Activated CD4-positive, alpha-beta T cell treated with anti-CD3 and anti-CD28 coated beads, Interleukin-2, Interleukin-4, amounts not matched to agents 100 ng/mL and 50 ng/mL, durations not matched to agents 16 hours and 8 hours (primary cell): ENCODE measurements around the gene STARD13.

Experiments
- DNase-seq: peaks from one replicate; pipeline ENCODE4 v3.0.0-alpha.2; 2020; ENCODE audit warnings: low spot score

STARD13 gene

DNA sequence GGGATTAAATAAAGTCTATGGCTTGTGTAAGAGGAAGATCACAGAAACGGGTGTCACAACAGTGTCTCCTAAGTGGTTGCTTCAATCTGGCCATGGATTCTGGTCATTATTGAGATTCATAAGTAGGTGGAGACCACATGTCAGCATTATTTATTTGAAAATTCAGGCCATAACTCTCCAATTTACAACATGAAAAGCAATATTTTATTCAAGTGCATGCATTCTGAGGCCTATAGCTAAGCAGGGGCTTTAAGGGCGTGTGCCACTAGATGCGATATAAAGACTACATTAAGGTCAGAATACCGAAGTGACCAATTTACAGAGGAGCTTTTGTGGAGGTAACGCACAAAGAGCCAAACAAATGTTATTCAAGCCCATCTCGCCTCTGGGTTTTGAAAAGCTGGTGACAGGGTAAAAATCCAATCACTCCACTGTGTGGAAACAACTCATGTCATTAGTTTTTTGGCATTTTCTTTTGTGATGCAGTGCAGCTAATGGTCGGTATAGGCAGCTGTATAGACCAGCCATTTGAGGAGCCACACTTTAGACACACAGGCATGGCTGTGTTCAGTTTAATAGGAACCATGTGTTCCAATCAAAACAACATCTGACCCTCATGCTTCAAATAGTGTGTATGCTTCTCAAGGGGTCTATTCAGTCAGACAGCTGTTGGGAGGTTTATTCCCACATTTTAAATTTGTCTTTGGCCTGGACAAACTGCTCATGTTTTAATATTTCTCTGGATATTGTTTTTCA lies 145.6 kb downstream of the STARD13 start:
- no peak for DNase-seq

DNA sequence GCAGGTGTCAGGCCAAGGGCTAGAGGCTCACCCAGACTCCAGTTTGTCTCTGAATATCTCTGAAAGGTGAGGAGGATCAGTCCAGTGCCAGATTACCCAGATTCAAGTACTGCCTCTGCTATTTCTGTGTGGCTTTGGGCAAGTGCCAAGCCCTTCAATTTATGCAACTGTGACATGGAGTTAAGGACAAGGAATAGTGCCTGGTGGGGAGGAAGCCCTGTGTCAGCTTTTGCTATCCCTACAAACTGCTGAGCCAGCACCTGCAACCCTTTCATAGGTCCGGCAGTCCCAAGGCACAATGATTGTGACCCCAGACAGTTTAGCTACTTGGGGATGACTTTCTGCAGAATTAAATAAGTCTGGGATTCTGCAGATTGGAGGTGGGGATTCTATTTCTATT lies 146.4 kb downstream of the STARD13 start:
- no peak for DNase-seq

DNA sequence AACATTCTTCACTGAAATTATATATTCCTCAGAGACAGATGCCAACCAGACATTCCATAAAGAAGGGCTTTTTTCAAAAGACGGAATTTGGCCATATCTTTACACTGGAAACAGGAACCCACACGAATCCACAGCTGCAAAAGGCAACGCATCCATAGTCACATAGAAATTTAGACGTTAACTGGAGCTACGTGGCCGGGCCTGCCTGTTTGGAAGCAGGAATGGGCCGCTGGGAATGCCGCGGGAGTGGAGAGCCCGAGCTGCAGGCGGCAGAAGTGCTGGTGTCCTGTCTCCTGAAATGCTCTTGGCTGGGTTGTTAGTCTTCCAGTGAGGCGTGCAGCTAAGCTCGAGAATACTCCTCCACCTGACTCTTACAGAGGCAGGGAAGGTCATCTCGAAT lies 147.1 kb downstream of the STARD13 start:
- DNase-seq: no peak

DNA sequence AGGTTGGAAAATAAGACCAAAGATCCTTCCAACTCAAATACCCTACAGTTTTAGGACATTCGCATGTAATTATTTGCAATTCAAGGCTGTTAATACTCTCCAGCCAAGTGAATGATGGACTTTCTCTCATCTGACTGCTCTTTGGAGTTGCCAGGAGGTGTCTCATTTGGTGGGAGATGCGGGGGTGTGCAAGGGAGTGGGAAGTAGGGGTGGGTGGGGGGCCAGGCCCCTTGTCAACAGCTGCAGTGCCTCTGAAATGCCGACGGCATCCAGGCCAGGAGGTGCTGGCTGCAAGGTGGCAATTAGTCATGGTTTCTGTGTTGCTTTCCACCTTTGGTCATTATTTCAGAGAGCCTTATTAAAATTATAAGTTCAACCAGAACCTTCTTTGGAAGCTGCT lies 147.8 kb downstream of the STARD13 start:
- no peak for DNase-seq

DNA sequence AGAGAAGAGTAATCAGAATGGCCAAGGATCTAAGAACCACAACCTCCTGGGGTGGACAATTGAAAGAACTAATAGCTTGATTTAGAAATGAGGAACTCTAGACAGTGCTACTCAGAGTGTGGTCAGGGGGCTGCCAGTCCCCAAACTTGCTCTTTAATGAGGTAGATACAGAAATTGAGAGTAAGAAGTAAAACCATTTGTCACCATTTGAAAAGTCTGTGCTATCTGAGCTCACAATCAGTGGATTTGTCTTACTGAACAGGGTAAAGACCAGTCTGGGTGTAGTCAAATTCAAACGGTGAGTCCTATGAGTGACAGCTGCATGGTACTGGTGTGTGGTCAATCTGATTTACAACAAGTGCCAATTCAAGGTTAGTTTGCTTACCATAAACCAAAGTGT lies 150.5 kb downstream of the STARD13 start:
- DNase-seq: no peak

DNA sequence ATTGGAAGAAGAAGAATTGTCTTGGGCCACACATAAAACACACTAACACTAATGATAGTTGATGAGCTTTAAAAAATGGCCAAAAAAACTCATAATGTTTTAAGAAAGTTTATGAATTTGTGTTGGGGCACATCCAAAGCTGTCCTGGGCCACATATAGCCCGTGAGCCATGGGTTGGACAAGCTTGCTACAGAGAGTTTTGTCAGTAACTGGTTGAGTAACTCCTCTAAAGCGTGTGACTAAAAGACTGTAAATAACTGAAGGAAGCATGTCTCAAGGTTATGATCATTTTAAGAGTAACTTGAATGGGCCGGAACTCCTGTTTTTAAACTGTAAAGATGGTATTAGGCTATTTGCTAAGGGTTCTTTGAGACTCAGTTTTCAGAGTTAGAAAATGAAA lies 151.3 kb downstream of the STARD13 start:
- no peak for DNase-seq

DNA sequence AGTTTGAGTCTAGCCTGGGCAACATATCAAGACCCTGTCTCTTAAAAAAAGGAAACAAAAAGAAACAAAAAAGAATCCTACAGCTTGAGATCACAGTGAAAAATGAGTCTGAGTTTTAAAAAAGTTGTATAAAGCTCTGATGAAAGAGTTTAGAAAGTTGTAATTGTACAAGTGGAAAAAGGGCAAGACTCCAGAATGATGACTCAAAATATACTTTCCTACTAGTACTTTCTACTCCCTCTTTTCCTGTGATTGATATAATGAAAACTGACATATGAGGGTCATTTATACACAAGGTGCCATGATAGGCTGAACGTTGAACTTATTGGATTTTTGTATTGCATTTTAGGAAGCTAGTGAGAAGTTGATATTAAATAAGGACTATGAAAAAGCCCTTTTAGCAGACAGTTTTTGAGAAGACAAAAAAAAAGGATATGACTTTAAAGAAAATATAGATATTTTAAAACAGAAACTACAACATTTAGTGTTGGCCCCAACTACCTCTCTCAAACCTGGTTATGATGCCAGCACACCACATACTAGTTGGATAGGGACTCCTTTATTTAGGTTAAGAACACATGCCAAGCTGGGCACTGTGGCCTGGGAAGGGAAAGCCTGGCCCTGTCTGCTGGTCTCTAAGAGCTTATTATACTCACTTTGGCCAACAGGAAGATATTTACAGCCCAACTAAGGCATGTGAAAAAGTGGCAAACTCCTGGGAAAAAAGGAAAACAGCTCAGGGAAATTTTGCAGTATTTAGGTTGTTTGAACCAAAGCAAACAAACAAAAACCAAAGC lies 152.7 kb downstream of the STARD13 start:
- DNase-seq: no peak

DNA sequence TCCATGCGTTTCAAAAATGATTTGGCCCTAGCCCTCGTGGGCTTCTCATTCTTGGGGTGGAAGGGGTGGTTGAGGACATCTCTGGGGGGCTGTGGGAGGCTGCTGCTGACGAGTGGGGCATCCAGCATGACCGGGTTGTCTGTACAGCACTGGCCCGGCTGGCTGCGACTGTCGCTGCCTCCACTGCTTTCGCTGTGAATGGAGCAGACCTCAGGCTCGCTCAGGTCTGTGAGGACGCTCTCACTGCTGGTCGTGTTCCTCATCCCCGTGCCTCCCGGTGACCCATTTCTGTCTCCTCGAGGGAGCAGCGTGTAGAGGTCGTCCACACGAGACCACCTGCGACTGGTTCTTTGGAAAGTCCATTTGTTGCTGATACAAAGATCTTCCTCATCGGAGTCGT lies 155.7 kb downstream of the STARD13 start:
- no peak for DNase-seq

DNA sequence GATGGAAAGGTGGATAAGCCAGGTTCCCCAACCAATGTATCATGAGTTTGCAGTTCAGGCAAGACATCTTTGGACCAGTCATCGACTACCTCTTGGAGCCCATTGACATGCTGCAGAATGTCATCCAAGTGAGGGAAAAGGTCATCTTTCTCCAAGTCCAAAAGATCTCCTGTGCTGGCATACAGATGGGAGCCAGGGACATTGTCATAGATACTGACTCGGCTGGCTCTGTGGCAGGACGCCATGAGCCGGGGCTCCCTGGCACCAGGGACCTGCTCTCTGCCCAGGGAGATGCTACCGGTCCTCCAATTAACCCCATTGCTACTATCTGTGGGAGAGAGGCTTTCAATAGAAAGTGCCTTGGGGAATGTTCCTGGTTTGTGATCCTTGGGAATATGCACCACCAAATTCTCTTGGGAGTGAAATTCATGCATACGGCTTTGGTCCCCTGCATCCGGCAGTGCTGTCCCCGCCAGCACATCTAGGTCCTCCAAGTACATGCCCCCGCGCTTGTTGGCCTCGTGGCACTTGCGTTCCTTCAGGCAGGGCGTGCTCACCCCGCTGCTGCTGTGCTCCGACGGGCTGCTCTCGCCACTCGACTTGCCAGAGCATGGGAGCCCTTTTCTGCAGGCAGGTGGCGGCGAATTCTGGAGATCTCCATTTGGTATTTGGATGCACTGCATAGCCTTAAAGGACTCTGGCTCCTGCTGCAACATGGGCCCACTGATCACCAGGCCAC lies 156.3 kb downstream of the STARD13 start:
- no peak for DNase-seq

DNA sequence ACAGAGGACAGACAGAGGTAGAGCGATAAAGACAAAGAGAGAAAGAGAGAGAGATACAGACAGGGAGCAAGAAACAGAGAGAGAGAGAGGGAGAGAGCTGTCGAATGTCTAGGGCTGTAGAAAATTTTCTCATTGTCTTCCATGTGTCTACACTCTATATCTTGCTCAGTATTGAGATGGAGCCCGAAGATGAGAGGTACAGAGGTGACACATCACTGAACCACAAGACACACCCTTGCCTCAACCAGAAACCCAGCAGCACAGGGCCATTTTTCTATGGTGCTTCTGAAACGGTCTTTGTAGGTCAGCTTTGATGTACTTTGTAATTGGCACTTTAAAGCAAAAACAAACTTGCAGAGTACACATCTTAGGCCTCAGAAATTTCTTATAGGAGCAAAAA lies 157.4 kb downstream of the STARD13 start:
- DNase-seq: no peak

DNA sequence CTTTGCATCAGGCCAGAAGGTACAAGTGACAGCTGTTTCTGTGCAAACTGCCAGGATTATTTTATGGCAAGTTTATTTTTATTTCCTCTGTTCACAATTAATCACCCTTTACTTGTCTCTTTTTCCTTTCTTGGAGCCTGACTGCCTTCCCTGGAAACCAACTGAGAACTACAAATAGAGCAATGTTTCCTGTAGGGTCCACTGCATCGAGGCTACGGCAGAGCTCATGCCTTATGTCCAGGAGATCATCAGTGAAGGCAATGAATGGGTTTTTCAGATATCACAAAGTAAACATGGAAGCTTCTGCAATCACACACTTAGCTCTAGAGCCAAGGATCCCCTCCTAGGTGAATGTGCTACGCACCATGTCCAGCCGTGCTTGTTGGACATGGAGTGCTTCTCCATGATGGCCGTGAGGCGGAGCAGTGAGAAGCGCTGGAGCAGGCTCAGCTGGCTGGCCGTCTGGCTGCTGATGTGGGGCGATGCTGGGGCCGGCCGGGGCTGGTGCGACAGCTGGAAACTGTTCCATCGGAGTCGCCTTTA lies 158.5 kb downstream of the STARD13 start:
- DNase-seq: no peak

DNA sequence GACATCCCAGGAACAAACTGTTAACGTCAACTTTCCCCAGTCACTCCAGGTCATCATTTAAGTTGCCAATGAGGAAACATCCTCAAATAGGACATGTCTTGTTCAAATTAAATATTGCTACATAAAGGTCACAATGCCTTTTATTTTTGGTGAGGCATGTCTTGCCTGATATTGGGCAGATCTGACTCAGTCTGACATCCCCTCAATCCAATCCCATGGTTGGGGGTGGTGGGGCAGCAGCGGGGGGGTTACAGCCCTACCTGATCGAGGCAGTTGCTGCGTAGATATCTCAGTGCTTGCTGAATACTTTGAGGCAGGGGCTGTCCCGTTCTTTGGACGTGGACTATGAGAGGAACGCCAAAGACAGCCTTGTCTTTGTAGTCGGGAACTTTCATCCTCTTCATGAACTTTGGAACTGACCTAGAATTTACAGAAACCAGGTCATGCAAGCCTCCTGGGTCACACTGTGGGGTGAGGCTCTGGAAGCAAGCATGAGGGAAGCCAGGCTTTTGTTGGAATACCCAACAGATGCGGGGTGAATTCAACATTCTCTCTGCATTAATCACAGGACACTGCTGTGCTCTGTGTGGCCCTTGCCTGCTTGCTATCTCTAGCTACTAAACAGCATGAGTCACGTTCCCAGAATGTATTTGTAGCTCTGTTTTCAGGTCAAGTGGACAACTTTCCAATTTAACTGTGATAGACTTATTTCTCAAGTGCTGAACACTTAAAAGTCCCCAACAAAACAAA lies 159.6 kb downstream of the STARD13 start:
- DNase-seq: no peak

DNA sequence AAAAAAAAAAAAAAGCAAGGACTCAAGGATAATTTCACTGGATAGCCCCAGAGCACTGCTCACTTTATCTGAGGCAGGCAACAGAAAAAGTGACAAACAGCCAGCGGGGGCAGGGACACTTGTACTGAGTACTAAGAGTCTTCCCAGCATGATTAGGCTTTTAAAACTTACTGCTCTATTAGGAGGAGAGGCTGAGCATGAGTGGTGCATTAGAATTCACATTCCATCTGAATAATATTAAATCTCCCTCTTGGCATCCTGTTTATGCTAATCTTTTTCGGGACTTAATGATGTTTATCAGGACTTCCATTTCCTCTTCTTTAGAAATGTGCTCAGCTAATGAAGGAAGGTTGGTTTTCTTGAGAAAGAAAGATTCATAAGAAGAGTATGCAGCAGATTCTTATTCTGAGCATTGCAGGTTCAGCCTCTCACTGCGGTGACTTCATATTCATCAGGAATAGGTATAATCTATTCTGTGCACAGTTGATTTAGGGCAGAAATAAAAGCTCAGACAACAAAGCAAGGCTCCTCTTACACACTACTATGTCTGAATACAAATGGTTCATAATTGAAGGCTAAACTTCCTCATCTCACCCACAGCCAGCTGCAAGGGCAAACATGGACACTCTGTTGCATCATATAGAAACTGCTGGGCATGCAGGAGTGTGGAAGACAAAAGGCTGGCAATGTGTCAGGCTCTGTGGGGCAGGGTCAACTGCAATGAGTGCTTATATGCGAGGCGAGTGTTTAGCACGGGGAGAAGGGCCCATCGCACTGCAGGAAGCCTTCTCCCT lies 162.3 kb downstream of the STARD13 start:
- DNase-seq: no peak

DNA sequence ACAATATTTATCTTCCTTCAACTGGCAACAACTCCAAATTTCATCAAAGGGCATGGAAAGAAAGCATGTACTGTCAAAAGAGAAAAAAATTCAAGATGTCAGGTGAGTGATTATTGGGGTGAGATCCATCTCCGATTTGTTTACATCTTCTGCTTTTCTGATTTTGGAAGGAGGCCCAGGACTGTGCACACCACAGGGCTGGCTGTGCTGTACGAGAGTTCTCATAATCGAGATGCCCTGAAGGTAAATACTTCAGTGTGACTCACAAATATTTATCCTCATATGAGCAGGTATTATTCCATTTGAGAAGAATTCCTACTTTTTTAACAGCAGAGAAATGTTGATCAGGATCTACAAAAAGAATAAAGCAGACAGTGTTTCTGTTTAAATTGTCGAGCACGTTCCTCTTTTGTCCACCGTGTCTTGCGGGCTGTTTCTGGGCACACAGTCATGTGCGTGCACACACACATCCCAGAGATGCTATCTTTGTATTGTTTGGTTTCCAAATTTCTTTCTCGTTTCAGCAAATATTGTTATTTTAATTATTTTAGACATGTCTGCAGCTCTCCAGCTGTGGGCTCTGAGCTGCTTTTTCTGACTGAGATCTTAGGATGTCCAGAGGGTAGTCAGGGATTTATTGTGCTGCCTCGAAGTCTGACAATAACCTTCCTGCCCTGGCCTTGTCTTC lies 165.6 kb downstream of the STARD13 start:
- DNase-seq: no peak

DNA sequence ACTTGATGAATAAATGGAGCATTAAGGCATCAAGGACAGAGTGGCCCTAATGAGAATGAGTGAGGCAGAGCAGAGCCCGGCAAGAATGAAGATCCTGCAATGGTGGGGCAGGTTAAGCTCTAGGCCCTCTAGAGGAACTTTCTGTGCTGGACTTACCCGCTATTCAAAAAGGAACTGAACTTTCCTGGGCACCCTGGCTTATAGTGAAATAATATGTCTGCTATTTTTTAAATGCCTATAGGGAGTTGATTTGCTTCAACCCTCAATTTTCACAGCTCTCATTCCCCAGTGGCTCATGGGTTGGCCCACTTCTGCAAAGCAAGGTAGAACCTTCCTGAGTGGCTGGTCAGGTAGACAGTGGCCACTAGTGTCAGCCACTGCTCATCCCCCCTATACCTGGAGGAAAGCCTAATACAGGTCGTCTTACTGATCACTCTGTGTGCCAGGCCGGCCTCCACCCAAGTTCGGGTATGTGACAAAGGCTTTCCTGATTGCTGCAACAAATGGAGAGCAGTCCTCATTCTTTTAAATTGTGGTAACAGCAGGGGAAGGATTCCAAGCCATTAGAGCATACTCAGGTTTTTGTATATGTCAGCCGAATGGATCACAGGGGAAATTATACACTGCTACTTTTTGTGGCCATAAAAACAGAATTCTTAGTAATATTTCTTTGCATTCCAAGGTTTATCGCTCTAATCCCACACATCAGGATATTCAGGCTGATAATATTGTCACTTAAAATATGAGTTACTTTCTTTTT lies 166.4 kb downstream of the STARD13 start:
- DNase-seq: no peak

DNA sequence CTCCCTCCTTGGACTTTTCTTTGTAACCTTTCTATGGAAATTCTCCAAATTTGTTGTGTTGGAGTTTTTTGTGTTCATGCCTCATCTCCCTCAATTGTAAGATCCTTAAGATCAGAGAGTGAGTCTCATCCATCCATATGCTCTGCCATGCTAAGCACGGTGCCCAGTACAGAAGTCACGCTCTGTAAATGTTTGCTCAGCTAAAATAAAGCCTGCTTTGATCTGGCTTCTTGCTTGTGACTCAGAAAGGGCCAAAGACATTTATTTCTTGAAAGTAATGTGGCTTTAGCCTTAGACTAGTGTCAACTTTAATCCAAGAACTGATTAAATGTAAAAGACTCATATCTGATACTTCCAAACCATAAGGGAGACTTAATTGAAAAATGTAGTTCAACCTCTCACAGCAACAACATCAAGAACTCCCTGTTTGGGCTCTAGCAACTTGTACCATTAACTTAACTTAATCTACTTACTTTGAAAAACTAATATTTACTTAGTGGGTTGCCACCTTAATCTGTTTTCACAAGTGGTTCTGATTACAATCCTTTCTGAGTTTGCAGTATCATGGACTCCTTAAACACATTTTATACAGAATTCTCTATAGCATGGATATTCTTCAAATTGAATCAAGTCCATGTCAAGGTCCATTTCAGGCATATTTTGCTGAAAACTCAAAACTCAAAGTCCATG lies 169.1 kb downstream of the STARD13 start:
- DNase-seq: no peak

DNA sequence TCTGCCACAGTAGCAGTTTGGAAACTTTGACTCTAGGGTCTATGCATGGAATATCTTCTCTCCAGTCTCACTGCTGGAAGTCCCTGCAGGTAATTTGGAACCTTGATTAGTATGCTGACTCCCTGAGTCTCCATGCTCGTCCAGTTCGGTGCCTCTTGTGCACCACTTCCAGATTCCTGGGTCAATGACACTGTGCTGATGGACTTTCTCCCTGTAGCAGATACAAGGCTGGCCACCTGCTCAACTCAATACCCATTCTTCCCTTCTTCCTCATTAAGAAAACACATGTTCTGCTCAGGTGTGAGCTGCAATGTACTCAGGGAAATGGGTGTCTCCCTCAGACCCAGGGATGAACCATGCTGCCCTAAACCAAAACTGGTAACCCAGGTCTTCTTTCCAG lies 170.3 kb downstream of the STARD13 start:
- no peak for DNase-seq

DNA sequence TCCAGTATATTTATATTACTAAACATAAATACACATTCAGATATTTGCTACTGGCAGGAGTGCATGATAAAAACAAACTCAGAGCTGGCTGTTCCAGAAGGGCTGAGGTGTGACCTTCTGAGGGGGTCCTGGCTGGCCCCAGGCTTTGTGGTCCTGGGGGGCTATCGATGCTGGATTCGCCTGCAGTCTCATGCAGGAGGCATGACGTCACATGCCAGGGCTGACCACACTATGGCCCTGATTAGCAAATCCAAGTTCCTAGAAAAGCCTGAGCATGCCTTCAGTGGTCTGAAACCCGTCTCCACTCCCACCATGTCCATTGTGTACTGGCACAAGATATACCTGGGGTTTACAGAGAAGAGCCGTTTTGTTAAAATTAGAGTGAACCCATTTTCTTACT lies 171.4 kb downstream of the STARD13 start:
- no peak for DNase-seq

DNA sequence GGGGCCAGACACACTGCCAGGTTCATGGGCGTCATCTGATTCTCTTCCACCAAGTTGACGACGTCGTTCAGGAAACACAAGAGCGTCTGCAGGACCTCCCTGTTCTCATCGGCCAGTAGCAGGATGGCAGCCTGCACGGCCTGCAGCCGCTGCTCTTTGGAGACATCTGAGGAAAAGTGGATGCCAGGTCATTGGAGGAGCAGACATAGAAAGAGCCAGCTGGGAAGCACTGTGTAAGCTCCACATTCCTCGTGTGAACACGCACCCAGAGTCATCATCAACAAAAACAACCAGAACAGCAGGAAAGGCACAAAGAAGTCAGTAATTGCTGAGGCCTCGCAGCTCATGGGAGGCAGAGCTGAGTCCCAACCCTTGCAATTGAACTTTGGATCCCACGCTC lies 172.8 kb downstream of the STARD13 start:
- no peak for DNase-seq
